HCT116 (cell line): Measurements from ENCODE around the gene CDKN1A. TPM values are rescaled to one million over a fixed set of nuclear protein-coding genes. Genes with fewer than 3 reads are reported as not detected.

ENCODE experiments used
- total RNA-seq: library from RNA; stranded (reverse); gene quantifications from one replicate; pipeline ENCODE4 v1.2.1, GENCODE V29; 2021; ENCODE audit not compliant: unreplicated experiment

Gene CDKN1A
- total RNA-seq, 1 experiment from 2014 or later, result 179 TPM

Other genes with a start within 250 kb of the CDKN1A start
- gene PXT1, start 235.9 kb upstream of the CDKN1A start, total RNA-seq, result 0.17 TPM
- 23.7 TPM for gene KCTD20, start 235.7 kb upstream of the CDKN1A start, total RNA-seq
- 20.1 TPM for gene STK38, start 131.2 kb upstream of the CDKN1A start, total RNA-seq
- 362 TPM for gene SRSF3, start 84.4 kb upstream of the CDKN1A start, total RNA-seq
- 0.05 TPM for gene RAB44, start 19.1 kb downstream of the CDKN1A start, total RNA-seq
- gene CPNE5, start 160.7 kb downstream of the CDKN1A start, total RNA-seq, result not detected
- 42.0 TPM for gene PPIL1, start 196.1 kb downstream of the CDKN1A start, total RNA-seq
- 32.9 TPM for gene C6orf89, start 207.2 kb downstream of the CDKN1A start, total RNA-seq